HG03025 (cell line): ENCODE results near the gene TNFRSF8.
A peak's percentile ranks its signal among the peaks of the same experiment; 100 is the strongest.

Experiments
- ATAC-seq: cut with Tn5 transposase; IDR thresholded peaks from one replicate; pipeline ENCODE4 v1.9.1; 2021; ENCODE audit warnings: mild to moderate bottlenecking, moderate library complexity; ENCODE audit not compliant: unreplicated experiment, low FRiP score

TNFRSF8 gene

DNA sequence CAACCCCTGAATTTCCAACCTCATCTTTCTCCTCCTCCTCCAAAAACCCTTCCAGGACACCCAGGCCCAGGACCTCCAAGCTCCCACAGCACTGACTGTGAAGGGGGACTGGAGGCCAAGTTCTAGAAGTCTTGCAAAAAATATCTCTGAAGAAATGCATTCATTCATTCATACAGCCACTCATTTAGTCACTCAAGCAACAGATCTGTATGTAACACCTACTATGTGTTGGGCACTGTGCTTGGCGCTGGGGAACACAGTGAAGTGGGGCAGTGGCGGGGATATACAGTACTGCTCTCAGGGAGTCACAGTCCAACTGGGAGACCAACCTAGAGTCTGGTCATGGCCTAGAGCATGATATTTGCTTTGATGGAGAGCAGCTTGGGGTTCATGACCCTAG, 88.4 kb downstream of the TNFRSF8 start:
- no peak for ATAC-seq

DNA sequence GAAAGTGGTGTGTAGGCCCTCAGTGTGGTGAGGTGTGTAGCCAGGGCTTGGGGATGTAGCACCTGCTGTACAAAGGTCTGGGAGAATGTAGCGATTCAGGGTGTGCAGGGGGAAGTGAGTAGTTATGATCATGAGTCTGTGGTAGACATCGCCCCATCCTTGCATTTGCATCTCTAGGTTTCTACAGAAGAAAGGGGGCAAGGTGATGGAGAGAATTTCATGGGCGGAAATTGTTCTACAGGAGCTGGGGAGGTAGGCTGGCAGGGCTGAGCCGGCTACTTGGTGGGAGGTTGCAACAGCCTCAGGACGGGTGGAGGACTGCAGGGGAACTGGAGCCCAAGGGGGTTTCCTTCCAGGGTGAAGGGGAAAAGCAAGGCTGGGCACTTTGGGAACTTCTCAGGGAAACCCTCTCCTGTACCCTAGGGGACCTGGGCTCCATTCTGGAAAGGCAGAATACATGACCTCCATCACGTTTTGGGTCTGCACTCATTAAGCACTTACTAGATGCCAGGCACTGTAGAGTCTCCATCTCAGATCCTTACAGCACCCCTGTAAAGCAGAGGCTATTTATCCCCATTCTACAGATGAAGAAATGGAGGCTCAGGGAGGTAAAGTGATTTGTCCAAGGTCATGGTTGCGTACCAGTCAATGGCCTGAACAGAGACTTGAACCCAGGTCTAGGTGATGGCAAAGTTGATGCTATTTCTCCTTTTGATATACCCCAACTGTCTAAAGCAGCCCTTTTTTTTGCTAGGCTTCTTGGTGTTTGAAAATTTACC, 89.2 kb downstream of the TNFRSF8 start:
- peak; percentile 49 for ATAC-seq

DNA sequence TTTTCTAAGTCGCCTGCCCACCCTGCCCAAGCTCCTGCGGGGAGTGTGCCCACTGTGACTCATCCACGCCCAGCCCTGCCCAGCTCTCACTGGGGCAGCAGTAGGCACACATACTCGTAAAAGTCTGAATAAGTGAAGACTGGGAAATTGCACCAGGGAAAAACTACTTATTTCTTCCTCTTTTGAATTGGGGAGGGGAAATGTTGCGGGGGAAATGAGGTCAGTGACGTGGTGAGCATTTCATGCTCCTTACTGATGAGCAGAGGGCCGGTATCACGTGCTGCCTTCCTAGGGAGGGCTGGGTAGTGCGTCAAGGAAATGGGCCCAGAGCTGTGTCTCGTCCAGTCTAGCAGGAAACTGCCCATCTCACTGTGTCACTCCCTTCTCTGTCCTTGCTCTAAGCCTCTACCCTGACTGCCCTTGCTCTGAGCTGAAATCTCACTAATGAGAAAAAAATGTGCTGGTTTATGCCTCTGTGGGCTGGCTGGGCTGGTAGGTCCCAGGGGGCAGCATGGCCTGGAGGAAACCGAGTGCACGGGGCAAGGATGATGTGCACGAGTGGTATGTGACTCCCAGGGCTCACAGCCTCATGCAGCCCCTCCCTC, 90.2 kb downstream of the TNFRSF8 start:
- no peak for ATAC-seq

DNA sequence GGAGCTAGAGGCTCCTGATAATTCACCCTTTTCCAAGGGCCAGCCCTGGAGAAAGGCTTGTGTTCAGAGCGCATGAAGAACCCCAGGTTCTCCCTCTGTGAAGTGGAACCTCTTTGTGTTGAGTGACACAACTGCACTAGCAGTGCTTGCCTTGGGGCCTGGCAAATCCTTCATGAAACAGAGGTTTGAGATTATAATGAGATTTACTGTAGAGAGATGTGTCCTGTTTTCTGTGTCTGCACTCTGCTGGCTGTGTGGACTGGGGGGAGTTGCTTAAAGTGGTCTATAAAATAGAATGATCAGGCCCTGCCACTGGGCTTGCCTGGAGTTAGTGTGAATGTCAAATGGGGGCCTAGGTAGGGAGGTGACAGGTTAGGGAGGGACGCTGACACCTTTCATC, 92.2 kb downstream of the TNFRSF8 start:
- ATAC-seq = no peak

DNA sequence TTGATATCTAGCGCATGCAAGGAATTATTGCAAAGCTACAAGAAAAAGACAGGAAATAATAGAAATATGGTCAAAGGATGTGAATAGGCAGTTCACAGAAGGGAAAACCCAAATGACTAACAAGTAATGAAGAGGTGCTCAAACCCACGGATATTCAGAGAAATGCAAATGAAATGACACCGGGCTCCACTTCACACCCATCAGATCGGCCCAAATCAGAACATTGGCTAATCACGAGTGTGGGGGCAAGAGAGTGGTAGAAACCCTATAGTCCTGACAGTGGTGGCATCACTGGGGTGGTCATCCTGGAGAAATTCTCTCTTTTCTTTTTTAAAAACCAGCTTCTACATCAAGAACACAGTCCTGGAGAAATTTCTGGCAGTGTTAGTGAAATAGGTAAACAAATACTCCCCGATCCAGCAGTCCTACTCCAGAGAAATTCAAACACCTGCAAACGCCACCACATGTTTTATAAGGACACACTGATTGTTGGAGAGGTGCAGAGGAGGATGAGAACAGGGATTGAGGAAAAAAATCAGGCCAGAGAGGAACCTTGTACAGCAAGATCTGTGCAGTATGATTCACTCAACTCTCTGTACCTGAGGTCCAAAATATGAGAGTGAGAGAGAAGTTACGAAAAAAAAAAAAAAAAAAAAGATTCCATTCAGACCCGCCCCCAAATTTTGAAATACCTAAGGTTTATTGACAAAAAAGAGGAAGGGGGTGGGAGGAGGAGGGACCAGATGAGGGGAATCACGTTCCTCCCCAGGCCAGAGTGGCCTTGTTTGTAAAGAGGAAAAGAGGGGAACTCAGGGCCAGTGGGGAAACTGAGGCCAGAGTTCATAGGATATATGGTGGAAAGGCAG, 94.5 kb downstream of the TNFRSF8 start:
- no peak for ATAC-seq

DNA sequence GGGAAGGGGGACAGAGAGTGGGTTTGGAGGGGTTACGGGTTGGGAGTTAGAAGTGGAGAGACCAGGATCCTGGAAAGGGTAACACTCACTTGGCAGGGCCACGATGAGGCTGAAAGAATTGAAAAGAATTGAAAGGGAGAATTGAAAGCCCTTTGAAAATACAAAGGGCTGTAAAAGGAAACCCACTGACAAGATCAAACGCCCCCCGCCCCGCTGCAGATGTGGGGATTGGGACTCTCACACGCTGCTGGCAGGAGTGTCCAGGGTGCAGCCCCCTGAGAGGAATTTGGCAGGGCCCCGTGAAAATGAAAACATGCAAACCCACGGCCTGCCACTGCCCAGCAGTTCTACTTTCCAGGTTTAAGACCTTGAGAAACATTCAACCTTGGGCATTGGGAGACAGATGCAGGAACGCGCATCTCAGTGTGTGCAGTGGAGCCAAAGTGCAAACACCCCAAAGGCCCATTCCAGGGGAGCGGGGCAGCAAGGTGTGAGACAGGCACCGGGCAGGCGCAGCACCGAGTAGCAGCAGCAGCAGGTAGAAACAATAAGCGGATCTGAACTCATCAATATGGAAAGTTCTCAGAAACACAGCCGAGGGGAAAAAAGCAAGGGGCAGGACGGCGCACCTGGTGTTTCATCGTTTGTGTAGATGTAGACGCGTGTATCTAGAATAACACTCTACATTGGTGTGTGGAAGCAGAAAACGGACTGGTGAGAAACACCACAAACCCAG, 95.4 kb downstream of the TNFRSF8 start:
- ATAC-seq = no peak

DNA sequence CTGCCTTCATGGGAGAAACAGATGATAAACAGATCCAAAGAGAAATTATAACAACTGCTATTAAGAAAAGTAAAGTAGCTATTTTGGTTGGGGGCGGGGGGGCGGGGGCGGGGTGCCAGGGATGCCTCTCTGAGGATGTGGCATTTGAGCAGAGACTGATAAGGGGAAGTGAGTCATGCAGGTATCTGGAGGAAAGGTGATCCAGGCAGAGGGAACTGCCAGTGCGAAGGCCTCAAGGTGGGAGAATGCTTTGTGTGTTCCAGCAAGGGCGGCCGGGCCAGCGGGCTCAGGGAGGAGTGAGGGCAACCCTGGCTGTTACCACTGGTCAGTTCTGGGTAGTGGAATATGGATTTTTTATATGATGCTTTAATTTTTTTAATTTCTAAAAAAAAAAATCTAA, 96.7 kb downstream of the TNFRSF8 start:
- ATAC-seq = no peak

DNA sequence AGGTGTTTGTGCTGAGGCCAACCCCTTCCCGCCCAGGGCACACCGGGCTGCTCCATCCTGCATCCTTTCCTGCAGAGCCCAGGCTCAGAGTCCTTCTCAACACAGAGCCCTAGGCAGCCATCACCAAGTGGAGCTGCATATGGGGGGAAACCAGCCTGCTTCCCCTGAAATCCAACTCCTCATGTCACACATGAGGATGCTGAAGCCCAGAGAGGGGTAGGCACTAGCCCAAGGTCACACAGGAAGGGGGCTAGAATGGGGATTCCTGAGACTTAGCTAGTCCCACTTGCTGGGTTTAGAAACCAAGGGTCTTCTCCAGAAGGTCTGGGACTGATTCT, 98.2 kb downstream of the TNFRSF8 start:
- ATAC-seq = no peak

DNA sequence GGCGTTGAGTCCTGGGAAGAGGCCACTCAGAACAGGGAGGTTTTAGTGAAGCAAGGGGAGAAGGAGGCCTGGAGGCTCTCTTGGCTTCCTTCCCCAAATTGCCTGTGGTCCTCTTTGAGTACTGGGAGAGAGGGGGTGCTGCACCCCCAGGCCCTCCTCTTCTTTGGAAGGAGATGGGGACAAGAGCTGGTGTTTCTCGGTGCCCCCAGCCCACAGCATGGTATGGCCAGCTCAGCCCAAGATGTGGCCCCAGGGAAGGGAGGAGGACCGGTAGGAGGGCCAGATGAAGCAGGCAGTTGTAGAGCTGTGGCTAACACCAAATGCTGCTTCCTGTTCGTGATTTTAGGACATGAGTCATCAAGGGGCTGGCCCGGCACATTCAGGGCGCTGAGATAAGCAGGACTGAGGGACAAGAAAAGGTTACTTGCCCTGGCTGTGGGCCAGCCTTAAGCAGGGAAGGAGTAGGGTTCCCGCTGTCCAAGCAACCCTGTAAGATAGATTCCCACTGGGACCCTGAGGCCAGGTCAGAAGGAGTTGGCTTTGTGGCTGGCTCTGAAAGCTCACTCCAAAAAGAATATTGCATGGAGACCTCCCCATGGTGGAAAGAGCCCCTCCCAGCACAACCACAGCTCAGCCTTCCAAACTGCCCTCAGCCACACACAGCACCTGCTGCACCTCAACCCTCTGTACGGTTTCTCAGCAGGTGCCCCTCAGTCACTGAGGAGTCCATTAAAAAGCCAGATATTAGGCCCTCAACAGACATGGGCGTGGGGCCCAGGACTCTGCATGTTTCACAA, 98.8 kb downstream of the TNFRSF8 start:
- ATAC-seq = peak; percentile 65

DNA sequence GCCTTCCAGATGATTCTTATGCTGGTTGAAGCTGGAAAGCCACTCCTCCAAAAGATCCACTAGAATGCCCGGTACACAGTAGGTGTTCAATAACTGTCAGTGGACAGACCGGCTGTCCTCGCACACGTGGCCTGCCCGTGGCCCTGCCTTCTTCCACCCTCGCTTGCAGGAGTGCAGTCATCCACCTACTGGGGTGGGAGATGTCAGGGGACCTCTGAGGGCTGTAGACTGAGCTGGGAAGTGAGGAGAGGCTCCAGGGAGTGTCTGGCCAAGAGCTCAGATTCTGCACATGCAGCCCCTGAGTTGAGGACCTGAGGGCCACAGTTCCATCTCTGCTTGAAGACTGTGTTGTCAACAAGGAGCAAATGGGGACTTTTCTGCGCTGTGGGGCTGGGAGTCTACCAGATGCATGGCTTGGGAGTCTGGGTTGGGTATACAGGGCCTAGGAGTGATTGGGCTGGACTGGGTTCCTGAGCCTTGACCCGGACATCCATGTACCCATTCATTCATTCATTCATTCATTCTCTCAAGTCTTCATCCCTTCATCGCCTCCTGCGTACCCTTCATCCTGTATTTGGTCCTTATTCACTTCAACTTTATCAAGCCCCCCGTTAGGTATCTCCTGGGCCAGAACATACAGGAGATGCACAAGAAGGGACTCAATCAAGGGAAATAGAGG, 99.5 kb downstream of the TNFRSF8 start:
- no peak for ATAC-seq

DNA sequence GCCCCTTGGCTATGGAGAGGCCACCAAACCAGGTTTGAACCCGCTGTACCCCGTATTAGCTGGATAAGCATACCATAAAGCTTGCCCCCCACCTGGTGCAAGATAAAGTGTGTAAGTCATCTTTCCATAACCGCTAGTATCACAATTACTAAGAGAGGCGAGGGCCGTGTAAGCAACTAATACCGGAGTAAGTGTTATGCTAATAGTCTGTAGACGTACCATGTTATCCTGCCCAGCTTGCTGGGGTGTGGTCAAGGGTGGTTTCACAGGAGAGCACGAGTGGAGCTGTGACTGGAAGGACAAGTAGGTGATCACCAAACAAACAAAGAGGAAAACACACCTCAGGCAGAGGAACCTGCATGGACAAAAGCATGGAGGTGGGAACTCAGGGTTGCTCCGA, 100.1 kb downstream of the TNFRSF8 start:
- ATAC-seq = no peak

DNA sequence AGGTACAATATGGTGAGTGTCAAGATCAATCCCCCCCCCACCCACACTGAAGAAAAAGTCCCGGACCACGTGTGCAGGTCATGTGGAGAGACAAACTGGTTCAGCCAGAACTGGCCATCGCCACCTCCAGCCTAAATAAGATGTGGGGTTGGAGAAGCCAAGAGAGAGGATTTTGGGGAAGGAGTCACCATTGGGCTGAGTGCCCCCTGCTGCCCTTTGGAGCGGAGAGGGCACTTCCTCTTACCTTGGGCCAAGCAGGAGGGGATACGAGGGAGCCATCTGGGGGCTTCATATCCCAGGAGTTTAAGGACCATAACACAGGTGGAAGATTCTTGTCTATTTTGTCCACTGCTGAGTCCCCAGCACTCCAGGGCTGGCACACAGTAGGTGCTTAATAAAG, 101.1 kb downstream of the TNFRSF8 start:
- ATAC-seq = no peak

DNA sequence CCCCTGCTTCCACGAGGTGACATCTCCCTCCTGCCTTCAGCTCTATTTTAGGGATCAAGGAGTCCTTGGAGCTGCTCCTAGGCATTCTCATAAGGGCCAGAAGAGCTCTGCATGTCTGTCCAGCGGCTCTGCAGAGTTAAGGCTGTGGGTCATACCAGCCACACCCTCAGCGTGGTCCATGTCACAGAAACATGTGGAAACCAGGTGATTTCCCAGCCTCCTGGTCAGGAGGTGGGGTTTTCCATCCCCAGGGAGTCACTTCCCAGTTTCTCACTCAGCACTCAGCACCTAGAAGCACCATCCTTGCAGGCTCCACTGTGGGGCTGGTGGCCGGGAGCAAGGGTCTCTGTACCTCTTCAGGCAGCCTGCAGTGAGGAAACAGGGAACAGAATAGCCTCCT, 102.2 kb downstream of the TNFRSF8 start:
- ATAC-seq = no peak

DNA sequence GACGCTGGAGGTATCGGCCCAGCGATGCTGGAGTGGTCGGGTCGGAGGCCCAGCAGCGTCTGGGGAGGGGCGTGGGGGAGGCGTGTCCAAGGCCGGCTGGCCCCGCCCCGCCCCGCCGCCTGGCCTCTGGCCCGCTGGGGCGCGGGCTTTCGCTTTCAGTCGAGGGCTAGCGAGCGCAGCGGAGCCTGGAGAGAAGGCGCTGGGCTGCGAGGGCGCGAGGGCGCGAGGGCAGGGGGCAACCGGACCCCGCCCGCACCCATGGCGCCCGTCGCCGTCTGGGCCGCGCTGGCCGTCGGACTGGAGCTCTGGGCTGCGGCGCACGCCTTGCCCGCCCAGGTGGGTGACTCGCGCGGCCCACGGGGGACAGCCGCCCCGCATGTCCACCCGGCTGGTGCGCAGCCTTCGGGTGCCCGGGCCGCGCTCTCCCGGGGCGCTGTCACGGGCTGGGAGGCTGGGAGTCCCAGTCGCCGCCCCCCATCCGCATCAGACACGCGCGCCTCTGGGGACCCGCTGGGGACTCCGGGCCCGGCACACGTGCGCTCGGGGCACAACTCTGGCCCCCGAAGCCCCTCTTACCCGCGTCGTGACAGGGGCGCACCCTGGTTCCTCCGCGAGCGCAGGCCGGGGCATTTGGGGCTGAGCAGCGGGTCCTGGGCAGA, 103.9 kb downstream of the TNFRSF8 start, which contains the start of gene TNFRSF1B:
TNFRSF1B (plus strand) TSS at position 158 of the 659 bp plus-strand sequence; CDS start at position 259, 101 bp downstream.
- no peak for ATAC-seq

DNA sequence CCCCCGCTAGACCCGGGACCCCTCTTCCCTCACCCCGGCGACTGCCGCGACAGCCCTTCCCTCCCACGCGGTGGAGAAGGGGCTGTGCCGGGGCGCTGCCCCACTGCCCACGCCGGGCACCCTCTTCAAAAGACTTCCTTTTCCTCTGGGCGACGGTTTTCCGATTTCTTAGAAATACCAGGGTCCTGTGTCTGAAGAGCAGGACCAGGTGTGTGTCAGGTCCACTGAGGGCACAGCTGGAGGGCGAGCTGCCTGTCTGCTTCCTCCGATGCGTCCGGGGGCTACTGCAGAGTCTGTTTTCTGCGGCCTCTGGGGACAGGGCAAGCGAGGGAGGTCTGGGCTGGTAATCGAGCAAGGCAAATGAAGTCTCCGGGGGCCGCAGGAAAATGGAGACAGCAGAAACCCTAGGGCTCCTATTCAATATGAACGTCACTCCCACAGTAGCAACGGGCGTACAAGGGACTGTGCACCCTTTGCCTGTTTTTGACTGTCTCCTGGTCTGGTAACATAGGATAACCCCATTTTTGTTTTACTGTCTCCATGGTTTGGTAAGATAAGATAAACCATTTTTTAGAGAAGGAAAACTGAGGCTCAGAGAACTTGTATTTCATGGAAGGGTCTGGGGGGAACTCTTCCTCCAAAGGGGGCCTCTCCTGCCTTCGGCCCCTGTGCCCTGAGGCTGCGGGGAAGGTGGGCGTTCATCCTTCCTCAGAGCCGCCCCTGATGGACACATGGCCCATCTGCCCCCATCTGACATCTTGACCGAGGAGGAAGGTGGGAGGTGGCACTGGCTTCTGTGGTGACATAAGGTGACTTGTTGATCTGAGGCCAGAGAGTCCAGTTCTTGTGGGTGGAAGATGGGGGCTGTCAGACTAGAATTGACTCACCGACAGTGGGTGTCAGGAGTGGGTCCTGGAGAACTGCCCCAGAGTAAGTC, 104.7 kb downstream of the TNFRSF8 start:
- ATAC-seq = no peak

DNA sequence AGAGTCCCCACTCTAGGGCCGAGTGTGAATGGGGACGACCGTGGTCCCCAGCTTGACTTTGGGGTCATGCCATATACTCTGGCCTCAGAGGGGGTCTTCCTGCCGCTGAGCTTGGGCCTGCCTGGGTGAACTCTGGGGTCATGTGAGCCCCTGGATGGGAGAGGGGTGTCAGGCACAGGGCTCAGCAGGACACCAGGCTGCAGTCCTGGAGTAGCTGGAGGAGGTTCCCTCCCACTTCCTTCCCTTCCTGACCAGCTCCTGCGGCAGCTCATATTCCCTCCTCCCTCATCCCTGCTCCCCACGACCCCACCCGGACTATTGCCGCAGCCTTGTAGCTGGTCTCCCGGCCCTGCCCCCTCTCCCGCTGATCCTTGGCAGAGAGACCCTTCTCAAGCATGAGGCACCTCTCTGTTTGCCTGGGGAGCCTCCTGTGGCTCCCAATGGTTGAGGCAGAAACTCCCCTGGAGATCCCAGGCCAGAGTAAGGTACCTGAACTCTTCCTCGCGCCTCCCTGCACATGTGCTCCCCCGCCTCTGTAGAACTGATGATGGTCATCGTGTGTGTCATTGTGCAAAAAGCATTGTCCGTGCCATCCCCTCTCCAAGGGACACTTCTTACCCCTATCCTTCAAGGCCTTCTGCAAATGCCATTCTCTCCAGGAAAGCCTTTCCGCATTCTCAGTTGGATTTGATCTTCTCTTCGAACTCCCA, 105.5 kb downstream of the TNFRSF8 start:
- no peak for ATAC-seq

DNA sequence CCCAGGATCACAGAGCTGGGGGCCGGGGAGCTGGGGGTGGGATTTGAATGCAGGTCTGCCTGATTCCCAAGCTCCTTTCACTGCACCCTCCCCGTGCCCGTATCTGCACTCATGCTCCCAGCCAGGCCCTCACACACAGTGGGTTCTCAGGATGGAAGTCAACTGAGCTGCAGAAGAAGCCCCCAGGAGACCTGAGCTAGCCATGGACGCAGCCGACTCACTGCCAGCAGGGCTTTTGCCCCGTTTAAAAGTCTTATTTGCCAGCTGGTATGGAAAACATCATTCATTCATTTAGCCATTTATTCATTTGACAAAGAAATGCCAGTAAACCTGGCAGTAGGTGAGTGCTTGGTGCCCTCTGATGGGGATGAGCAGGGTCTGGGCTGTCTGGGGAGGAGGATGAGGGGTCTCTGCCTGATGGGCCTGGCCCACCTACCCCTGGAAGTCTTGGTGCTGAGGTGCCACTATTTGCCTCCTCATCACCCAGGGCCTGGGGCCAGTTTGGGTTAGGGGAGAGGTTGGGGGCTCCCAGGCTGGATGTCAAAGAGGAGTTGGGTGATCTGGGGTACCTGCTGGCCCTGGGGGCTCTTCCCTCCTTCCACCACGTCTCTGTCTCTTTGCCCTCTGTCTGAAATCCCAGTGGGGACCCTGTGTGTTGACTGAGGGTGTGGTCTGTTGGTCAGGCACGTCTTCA, 106.5 kb downstream of the TNFRSF8 start:
- ATAC-seq = no peak
